RPMI7951 (cell line): ENCODE results near the gene LCN6. TPM values are rescaled to one million over a fixed set of nuclear protein-coding genes. Genes with fewer than 3 reads are reported as not detected.

Experiments
- total RNA-seq: library from RNA; depleted of rRNA; stranded (reverse); fragments of >200 nt; shearing (Covaris generic); gene quantifications from 2 replicates; pipeline ENCODE4 v1.2.3, GENCODE V29; 2014; rRNA removed

LCN6 gene
- total RNA-seq, 1 experiment from 2014 or later, result not detected

Other genes starting within 250 kb of the LCN6 start
- 1.8 and 2.0 TPM in 2 replicates for gene NOTCH1, start 202.5 kb downstream of the LCN6 start, total RNA-seq
- 1.6 and 4.1 TPM in 2 replicates for gene EGFL7, start 85.6 kb downstream of the LCN6 start, total RNA-seq
- 20.4 and 34.7 TPM in 2 replicates for gene AGPAT2, start 61.1 kb downstream of the LCN6 start, total RNA-seq
- not detected in 2 replicates for gene DIPK1B, start 36.0 kb downstream of the LCN6 start, total RNA-seq
- gene LCN10, start 5.6 kb downstream of the LCN6 start, total RNA-seq, result 0.10 TPM in 1 of 2 replicates, not detected in the other
- not detected in 2 replicates for gene LCN8, start 9.7 kb upstream of the LCN6 start, total RNA-seq
- not detected in 2 replicates for gene LCN15, start 16.0 kb upstream of the LCN6 start, total RNA-seq
- gene TMEM141, start 42.8 kb upstream of the LCN6 start, total RNA-seq, result 49.4 and 79.2 TPM in 2 replicates
- not detected in 2 replicates for gene CCDC183, start 47.8 kb upstream of the LCN6 start, total RNA-seq
- gene RABL6, start 59.4 kb upstream of the LCN6 start, total RNA-seq, result 30.0 and 37.8 TPM in 2 replicates
- 0.72 and 1.3 TPM in 2 replicates for gene AJM1, start 94.0 kb upstream of the LCN6 start, total RNA-seq
- 88.7 and 92.2 TPM in 2 replicates for gene PHPT1, start 100.9 kb upstream of the LCN6 start, total RNA-seq
- gene MAMDC4, start 103.8 kb upstream of the LCN6 start, total RNA-seq, result 0.36 and 0.39 TPM in 2 replicates
- 304 and 460 TPM in 2 replicates for gene EDF1, start 117.8 kb upstream of the LCN6 start, total RNA-seq
- gene TRAF2, start 138.0 kb upstream of the LCN6 start, total RNA-seq, result 10.1 and 13.7 TPM in 2 replicates
- gene FBXW5, start 196.2 kb upstream of the LCN6 start, total RNA-seq, result 48.7 and 74.1 TPM in 2 replicates
- not detected in 2 replicates for gene C8G, start 196.7 kb upstream of the LCN6 start, total RNA-seq
- gene LCN12, start 203.7 kb upstream of the LCN6 start, total RNA-seq, result not detected in 2 replicates
- gene PTGDS, start 229.0 kb upstream of the LCN6 start, total RNA-seq, result 0.24 TPM in 1 of 2 replicates, not detected in the other
- not detected in 2 replicates for gene LCNL1, start 234.5 kb upstream of the LCN6 start, total RNA-seq
- 24.5 and 50.9 TPM in 2 replicates for gene PAXX, start 243.9 kb upstream of the LCN6 start, total RNA-seq
- gene CLIC3, start 248.0 kb upstream of the LCN6 start, total RNA-seq, result 0.68 and 1.7 TPM in 2 replicates